ENCODE data around the gene CKAP4.

Gene CKAP4

GRCh38 chr12:106195621-106196027 lies 52.2 kb downstream of the CKAP4 start:
- DNase-seq, result no peak

GRCh38 chr12:106194351-106194750 lies 53.5 kb downstream of the CKAP4 start:
- DNase-seq, result no peak

GRCh38 chr12:106193394-106194215 lies 54.2 kb downstream of the CKAP4 start:
- no peak for DNase-seq

- no peak for DNase-seq
Observed at GRCh38 chr12:106192659-106193393, 55.0 kb downstream of the CKAP4 start.

- DNase-seq, result no peak
Observed at GRCh38 chr12:106190581-106190980, 57.2 kb downstream of the CKAP4 start.

- no peak for DNase-seq
Observed at GRCh38 chr12:106189341-106189740, 58.5 kb downstream of the CKAP4 start.

GRCh38 chr12:106188256-106188655 lies 59.6 kb downstream of the CKAP4 start:
- DNase-seq, result no peak
